Neural crest cell (in vitro differentiated cells): ENCODE results near the gene KIAA1328. TPM values are rescaled to one million over a fixed set of nuclear protein-coding genes. Genes with fewer than 3 reads are reported as not detected.

ENCODE experiments used
- DNase-seq: peaks from one replicate; pipeline ENCODE4 v3.0.0; 2021; ENCODE audit warnings: low read depth, mixed read lengths, low spot score
- H3K27ac Mint-ChIP-seq: one replicate; pipeline ENCODE4 v1.8.0; 2021; ENCODE audit warnings: mild to moderate bottlenecking, mixed read lengths; ENCODE audit not compliant: unreplicated experiment
- H3K27me3 Mint-ChIP-seq: 2 replicates; pipeline ENCODE4 v1.8.0; 2021; ENCODE audit warnings: low read depth, mild to moderate bottlenecking, mixed read lengths
- H3K36me3 Mint-ChIP-seq: 2 replicates; pipeline ENCODE4 v1.8.0; 2021; ENCODE audit warnings: low read depth, mild to moderate bottlenecking, mixed read lengths
- H3K4me1 Mint-ChIP-seq: 2 replicates; pipeline ENCODE4 v1.8.0; 2021; ENCODE audit warnings: mixed read lengths
- H3K4me3 Mint-ChIP-seq: one replicate; pipeline ENCODE4 v1.8.0; 2021; ENCODE audit warnings: mild to moderate bottlenecking, mixed read lengths
- H3K9me3 Mint-ChIP-seq: 2 replicates; pipeline ENCODE4 v1.8.0; 2021; ENCODE audit warnings: mixed read lengths
- total RNA-seq: library from RNA; stranded (reverse); gene quantifications from 2 replicates; pipeline ENCODE4 v1.2.1, GENCODE V29; 2021
- TF ChIP-seq, protein P1 (sequence below): fragments of 200-600 bp; sonication (generic); conservative IDR thresholded peaks from 2 replicates; pipeline ENCODE4 v1.5.0; 2021; ENCODE audit warnings: antibody characterized with exemption, mild to moderate bottlenecking

Gene KIAA1328
- total RNA-seq, 1 donor from 2014 or later = 12.3 TPM

DNA sequence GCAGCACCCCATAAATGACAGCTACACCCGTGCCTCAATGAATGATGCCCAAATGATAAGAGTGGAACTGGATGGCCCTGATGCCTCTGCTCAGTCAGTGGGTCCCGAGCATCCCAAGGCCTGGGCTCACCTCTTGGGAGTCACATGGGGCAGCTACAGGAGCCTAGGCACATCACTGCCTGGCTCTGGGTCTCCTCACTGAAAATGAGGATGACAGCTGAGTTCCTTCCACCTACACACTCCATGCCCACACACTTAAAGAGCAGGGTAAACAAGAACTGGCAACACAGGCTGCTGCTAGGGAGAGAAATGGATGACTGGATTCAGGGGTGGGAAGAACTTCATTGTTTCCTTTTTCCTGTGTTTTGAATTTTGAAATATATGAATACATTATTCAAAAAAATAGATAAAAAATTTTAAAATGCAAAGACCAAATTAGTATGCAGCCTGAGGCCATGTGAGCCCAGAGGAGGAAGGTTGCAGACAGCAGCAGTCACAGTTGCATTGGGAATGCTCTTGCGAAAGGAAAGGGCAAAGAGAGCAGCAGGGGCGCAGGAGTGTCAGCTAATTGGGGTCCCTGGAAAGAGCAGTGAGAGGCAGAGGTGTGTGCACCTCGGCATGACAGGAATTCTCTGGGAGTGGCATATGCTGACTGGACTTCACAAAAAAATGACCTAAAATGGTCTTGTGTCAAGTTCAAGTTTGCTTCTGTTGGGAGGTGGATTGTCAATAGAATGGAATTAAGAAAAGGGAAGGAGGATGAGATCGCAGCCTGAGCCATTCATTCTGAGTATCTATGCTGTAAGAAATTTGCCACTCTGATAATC, 409.6 kb downstream of the KIAA1328 start:
- H3K27me3 Mint-ChIP-seq = peaks cover 9% of the 10 kb centered on the region
- no peak overlapping the region for H3K4me3 Mint-ChIP-seq
- peaks cover 1% of the 10 kb centered on the region for H3K4me1 Mint-ChIP-seq
- H3K9me3 Mint-ChIP-seq = no peaks in the 10 kb centered on the region
- no peak overlapping the region for H3K27ac Mint-ChIP-seq
- H3K36me3 Mint-ChIP-seq = no peaks in the 10 kb centered on the region
- TF ChIP-seq, protein P1, sequence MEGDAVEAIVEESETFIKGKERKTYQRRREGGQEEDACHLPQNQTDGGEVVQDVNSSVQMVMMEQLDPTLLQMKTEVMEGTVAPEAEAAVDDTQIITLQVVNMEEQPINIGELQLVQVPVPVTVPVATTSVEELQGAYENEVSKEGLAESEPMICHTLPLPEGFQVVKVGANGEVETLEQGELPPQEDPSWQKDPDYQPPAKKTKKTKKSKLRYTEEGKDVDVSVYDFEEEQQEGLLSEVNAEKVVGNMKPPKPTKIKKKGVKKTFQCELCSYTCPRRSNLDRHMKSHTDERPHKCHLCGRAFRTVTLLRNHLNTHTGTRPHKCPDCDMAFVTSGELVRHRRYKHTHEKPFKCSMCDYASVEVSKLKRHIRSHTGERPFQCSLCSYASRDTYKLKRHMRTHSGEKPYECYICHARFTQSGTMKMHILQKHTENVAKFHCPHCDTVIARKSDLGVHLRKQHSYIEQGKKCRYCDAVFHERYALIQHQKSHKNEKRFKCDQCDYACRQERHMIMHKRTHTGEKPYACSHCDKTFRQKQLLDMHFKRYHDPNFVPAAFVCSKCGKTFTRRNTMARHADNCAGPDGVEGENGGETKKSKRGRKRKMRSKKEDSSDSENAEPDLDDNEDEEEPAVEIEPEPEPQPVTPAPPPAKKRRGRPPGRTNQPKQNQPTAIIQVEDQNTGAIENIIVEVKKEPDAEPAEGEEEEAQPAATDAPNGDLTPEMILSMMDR = no peak
- DNase-seq = no peak

DNA sequence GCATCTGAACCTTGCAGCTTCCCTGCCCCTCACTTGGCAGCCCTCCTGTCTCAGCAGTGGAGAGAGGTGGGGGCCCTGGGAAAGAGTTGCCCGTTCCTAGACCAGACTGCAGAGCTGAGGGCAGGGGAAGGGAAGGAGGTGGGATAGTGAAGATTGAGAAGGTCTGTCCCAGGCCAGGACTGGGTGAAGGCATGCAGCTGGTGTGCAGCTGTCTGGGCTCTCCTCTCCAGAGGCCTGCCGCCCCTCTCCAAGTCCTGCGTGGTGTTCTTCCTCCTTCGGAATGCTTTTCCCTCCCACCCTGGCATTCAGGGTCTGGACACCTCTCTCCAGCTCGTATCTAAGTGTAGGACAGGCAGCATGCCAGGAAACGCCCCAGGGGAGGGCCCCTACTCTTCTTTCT, 413.2 kb downstream of the KIAA1328 start:
- Mint-ChIP-seq H3K4me1 (peaks cover 4% of the 10 kb centered on the region), H3K36me3 (no peaks in the 10 kb centered on the region), H3K27me3 (peaks cover 28% of the 10 kb centered on the region), H3K4me3 (no peak overlapping the region), H3K9me3 (no peaks in the 10 kb centered on the region), H3K27ac (no peak overlapping the region)
- TF ChIP-seq, protein P1 = no peak
- DNase-seq = no peak

DNA sequence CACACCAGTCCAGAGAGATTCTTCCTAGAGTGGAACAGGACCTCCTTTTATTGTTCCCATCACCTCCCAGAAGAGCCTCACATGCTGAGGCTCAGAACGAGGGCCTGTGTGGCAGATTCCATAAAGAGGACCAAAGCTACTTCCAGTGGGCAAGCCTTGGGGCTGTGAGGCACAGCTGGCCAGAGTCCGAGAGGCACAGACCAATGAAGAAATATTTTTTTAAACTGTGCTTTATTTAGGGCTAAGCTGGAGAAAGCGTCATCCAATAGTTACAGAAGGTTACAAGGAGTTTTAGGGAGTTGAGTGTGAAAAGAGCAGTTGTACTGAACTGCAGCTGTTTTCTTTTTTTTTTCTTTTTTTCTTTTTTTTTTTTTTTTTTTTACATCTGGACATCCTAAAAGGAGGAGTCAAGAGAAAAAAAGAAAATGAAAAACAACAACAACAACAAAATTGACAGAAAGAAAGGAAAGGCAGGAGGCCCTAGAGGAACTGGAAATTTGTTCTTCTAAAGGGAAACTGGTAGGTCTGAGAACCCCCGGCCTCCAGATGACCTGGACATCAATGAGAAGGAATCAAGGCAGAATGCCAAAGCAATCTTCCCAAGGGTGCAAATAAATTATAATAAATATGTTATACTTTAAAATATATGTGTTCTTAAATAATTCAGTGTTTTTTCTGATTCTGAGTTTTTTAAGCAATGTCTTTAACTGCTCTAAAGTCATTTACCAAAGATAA, 414.1 kb downstream of the KIAA1328 start:
- peaks cover 4% of the 10 kb centered on the region for H3K4me1 Mint-ChIP-seq
- TF ChIP-seq, protein P1 = no peak
- no peak for DNase-seq
- H3K27ac Mint-ChIP-seq = no peak overlapping the region
- no peaks in the 10 kb centered on the region for H3K9me3 Mint-ChIP-seq
- H3K27me3 Mint-ChIP-seq = peaks cover 28% of the 10 kb centered on the region
- H3K36me3 Mint-ChIP-seq = no peaks in the 10 kb centered on the region
- no peak overlapping the region for H3K4me3 Mint-ChIP-seq

DNA sequence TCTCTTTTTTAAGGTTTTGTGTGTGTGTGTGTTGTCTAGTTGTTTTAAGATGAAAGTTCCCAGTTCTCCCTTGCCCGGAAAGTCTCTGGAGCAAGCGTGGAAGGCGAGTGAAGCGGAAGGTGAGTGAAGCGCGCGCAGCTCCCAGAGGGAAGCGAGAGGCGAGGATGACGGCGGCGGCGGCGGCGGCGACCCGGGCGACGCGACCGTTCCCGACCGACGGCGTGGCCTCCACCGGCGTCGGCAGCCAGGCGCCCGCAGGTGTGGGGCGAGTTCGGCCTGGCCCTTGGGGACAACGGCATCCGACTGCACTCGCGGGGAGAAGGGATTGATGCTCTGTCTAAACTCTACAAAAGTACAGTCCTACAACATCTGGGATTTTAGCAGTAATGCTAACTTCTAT, 414.8 kb downstream of the KIAA1328 start:
- TF ChIP-seq, protein P1 = no peak
- peak; percentile 6 for DNase-seq
- H3K36me3 Mint-ChIP-seq = no peaks in the 10 kb centered on the region
- H3K27me3 Mint-ChIP-seq = peaks cover 30% of the 10 kb centered on the region
- H3K27ac Mint-ChIP-seq = no peak overlapping the region
- H3K9me3 Mint-ChIP-seq = no peaks in the 10 kb centered on the region
- H3K4me3 Mint-ChIP-seq = no peak overlapping the region
- H3K4me1 Mint-ChIP-seq = peaks cover 4% of the 10 kb centered on the region

DNA sequence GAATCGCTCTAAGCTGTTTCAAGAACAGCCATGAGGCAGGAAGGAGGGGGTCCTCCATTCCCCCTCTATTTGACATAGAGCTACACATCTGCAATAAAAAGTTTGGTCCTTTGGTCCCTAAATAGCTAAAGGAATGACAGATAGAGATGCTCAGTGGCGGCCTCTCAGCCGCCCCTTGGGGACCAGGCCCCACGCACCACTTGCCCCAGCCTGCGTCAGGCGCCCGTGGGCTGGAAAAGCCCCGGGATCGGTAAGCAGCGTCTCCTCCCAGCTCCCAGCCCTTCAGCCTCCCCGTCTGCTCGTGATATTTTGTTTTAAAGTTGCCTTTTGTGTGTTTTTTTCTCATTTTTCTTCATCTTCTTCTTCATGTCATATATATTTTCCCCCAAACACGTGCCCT, 415.7 kb downstream of the KIAA1328 start:
- peaks cover 4% of the 10 kb centered on the region for H3K4me1 Mint-ChIP-seq
- H3K27me3 Mint-ChIP-seq = peaks cover 30% of the 10 kb centered on the region
- TF ChIP-seq, protein P1 = no peak
- no peak overlapping the region for H3K4me3 Mint-ChIP-seq
- no peak for DNase-seq
- H3K9me3 Mint-ChIP-seq = no peaks in the 10 kb centered on the region
- H3K27ac Mint-ChIP-seq = no peak overlapping the region
- no peaks in the 10 kb centered on the region for H3K36me3 Mint-ChIP-seq
